Islet precursor cell (in vitro differentiated cells): Measurements from ENCODE around the gene CA5B.
"Not testable (repeated sequence)": the region's sequence is repeated elsewhere in the genome, so short reads cannot be mapped to it uniquely, and the experiment has no call there.

Source experiments
- DNase-seq: peaks from one replicate; pipeline ENCODE4 v3.0.0-alpha.2; 2018

Gene CA5B

GRCh38 chrX:15749642-15750610, 11.9 kb downstream of the CA5B start:
- no peak for DNase-seq

- no peak for DNase-seq
Observed at GRCh38 chrX:15750611-15751154, 12.6 kb downstream of the CA5B start.

GRCh38 chrX:15751155-15751819, 13.2 kb downstream of the CA5B start:
- DNase-seq: no peak

- no peak for DNase-seq
Observed at GRCh38 chrX:15755091-15755490, 17.0 kb downstream of the CA5B start.

- no peak for DNase-seq
Observed at GRCh38 chrX:15758140-15758539, 20.1 kb downstream of the CA5B start.

- not testable (repeated sequence) for DNase-seq
Observed at GRCh38 chrX:15759886-15760285, 21.8 kb downstream of the CA5B start.

- DNase-seq: no peak
Observed at GRCh38 chrX:15761564-15762191, 23.6 kb downstream of the CA5B start.

GRCh38 chrX:15769300-15769954, 31.4 kb downstream of the CA5B start:
- DNase-seq: no peak

GRCh38 chrX:15781961-15782699, 44.1 kb downstream of the CA5B start:
- DNase-seq: no peak

GRCh38 chrX:15785176-15785750, 47.2 kb downstream of the CA5B start:
- no peak for DNase-seq

GRCh38 chrX:15786915-15787314, 48.8 kb downstream of the CA5B start:
- no peak for DNase-seq

GRCh38 chrX:15789979-15790768, 52.1 kb downstream of the CA5B start, which contains the start of gene ZRSR2:
Gene ZRSR2 (plus strand): TSS chrX:15790484. CDS start chrX:15790496, 12 bp downstream.
- DNase-seq: peak; percentile 96

GRCh38 chrX:15790769-15791290, 52.8 kb downstream of the CA5B start:
- no peak for DNase-seq

GRCh38 chrX:15797707-15798106, 59.6 kb downstream of the CA5B start:
- DNase-seq: no peak

- no peak for DNase-seq
Observed at GRCh38 chrX:15804563-15804962, 66.5 kb downstream of the CA5B start.

- no peak for DNase-seq
Observed at GRCh38 chrX:15808254-15808653, 70.2 kb downstream of the CA5B start.

- no peak for DNase-seq
Observed at GRCh38 chrX:15812192-15812938, 74.3 kb downstream of the CA5B start.

GRCh38 chrX:15813416-15813815, 75.3 kb downstream of the CA5B start:
- no peak for DNase-seq

GRCh38 chrX:15814771-15815365, 76.8 kb downstream of the CA5B start:
- DNase-seq: no peak
